PC-9 (cell line): ENCODE data around the gene ZNF154. TPM values are rescaled to one million over a fixed set of nuclear protein-coding genes. Genes with fewer than 3 reads are reported as not detected.

Source experiments
- BruUV-seq: library from RNA; stranded (reverse); fragments of 400-500 nt; replicated peaks from 2 replicates; lab custom pipeline; 2021; lab: Mats Ljungman, UMichigan
- CTCF ChIA-PET: fragments of 300-600 bp; sonication (Branson Sonifier 250); formaldehyde crosslinking; loops from one replicate; lab custom pipeline; 2022; ENCODE audit warnings: antibody characterized with exemption; lab: Charles Lee
- POLR2A ChIA-PET: fragments of 300-600 bp; sonication (Branson Sonifier 250); formaldehyde crosslinking; loops from one replicate; lab custom pipeline; 2022; ENCODE audit warnings: antibody characterized with exemption; ENCODE audit not compliant: unreplicated experiment; lab: Charles Lee
- DNase-seq, 2 experiments: peaks; one replicate each; pipeline versions ENCODE4 v3.0.0 to v3.0.0-alpha.2; 2015 to 2022; ENCODE audit warnings: mixed read lengths in 1 of 2
- H2AFZ ChIP-seq: fragments of 200-600 bp; sonication (generic); 2 replicates; pipeline ENCODE4 v1.8.1; 2017; ENCODE audit warnings: antibody characterized with exemption
- H3F3A ChIP-seq: fragments of 200-600 bp; sonication (generic); 2 replicates; pipeline ENCODE4 v1.8.1; 2017; ENCODE audit warnings: antibody characterized with exemption, mild to moderate bottlenecking, low read depth; ENCODE audit not compliant: insufficient read depth
- H3K27ac ChIP-seq: fragments of 200-600 bp; sonication (generic); 2 replicates; pipeline ENCODE4 v1.6.1; 2016; ENCODE audit warnings: mixed run types
- H3K27me3 ChIP-seq: fragments of 200-600 bp; sonication (generic); 2 replicates; pipeline ENCODE4 v1.6.1; 2016; ENCODE audit warnings: low read depth, mixed run types; ENCODE audit not compliant: insufficient read depth
- H3K36me3 ChIP-seq: fragments of 200-600 bp; sonication (generic); 2 replicates; pipeline ENCODE4 v1.6.1; 2016; ENCODE audit warnings: low read depth, mixed run types
- H3K4me1 ChIP-seq: fragments of 200-600 bp; sonication (generic); replicated peaks from 2 replicates; pipeline ENCODE4 v1.6.1; 2016; ENCODE audit warnings: mixed run types; ENCODE audit not compliant: insufficient read depth
- H3K4me2 ChIP-seq: fragments of 200-600 bp; sonication (generic); 2 replicates; pipeline ENCODE4 v1.6.1; 2017; ENCODE audit warnings: mixed run types
- H3K4me3 ChIP-seq: fragments of 200-600 bp; sonication (generic); 2 replicates; pipeline ENCODE4 v1.6.1; 2016; ENCODE audit warnings: mixed run types
- H3K79me2 ChIP-seq: fragments of 200-600 bp; sonication (generic); 2 replicates; pipeline ENCODE4 v1.6.1; 2017; ENCODE audit warnings: low read depth, mixed run types
- H3K9me2 ChIP-seq: fragments of 200-600 bp; sonication (generic); 2 replicates; pipeline ENCODE4 v1.8.1; 2017; ENCODE audit warnings: mild to moderate bottlenecking; ENCODE audit not compliant: insufficient read depth
- H3K9me3 ChIP-seq: fragments of 200-600 bp; sonication (generic); 2 replicates; pipeline ENCODE4 v1.8.1; 2016; ENCODE audit warnings: low read depth; ENCODE audit not compliant: insufficient read depth
- H4K20me1 ChIP-seq: fragments of 200-600 bp; sonication (generic); 2 replicates; pipeline ENCODE4 v1.8.1; 2017; ENCODE audit not compliant: insufficient read depth
- EZH2 ChIP-seq: fragments of 200-600 bp; sonication (generic); IDR thresholded peaks from 2 replicates; pipeline ENCODE4 v1.8.0; 2017; ENCODE audit warnings: antibody characterized with exemption, low read depth
- intact Hi-C: fragments of 100-400 bp; cut with micrococcal nuclease; formaldehyde crosslinking; loops from one replicate; pipeline ENCODE4 v1.10.0; 2022; ENCODE audit not compliant: unreplicated experiment
- total RNA-seq: library from RNA; stranded (reverse); gene quantifications from 2 replicates; pipeline ENCODE4 v1.2.3, GENCODE V29; 2021
- TF ChIP-seq, protein P1 (sequence below): fragments of 200-600 bp; sonication (generic); conservative IDR thresholded peaks from 2 replicates; pipeline ENCODE4 v1.6.1; 2017; ENCODE audit warnings: mixed run types, antibody characterized with exemption, mild to moderate bottlenecking, moderate library complexity

Gene ZNF154
- total RNA-seq, 1 experiment from 2014 or later, result 0.17 TPM

DNA sequence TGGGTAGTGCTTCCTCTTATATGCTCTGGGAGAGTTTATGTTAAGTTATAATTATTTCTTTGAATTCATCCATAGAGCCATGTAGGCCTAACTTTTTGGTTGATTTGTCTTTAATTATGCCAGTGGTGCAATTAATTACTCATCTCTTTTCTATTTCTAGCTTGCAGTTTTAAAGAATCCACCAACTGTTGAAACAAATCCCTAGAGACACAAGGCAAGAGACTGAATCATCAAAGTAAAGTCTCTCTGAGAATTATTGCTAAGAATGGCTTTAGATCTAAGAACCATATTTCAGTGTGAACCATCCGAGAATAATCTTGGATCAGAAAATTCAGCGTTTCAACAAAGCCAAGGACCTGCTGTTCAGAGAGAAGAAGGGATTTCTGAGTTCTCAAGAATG, 33.1 kb downstream of the ZNF154 start:
- Histone ChIP-seq H3K9me3 (peaks cover 7% of the 10 kb centered on the region), H3K9me2 (no peaks in the 10 kb centered on the region), H3K36me3 (no peaks in the 10 kb centered on the region), H3K79me2 (no peaks in the 10 kb centered on the region), H2AFZ (no peak overlapping the region), H3F3A (no peaks in the 10 kb centered on the region), H4K20me1 (no peaks in the 10 kb centered on the region), H3K4me2 (no peak overlapping the region), H3K27me3 (no peaks in the 10 kb centered on the region), H3K4me3 (no peak overlapping the region), H3K27ac (no peak overlapping the region), H3K4me1 (no peaks in the 10 kb centered on the region)
- ChIA-PET CTCF (no interaction called here), POLR2A (no interaction called here)
- no peak for TF ChIP-seq EZH2
- TF ChIP-seq, protein P1, sequence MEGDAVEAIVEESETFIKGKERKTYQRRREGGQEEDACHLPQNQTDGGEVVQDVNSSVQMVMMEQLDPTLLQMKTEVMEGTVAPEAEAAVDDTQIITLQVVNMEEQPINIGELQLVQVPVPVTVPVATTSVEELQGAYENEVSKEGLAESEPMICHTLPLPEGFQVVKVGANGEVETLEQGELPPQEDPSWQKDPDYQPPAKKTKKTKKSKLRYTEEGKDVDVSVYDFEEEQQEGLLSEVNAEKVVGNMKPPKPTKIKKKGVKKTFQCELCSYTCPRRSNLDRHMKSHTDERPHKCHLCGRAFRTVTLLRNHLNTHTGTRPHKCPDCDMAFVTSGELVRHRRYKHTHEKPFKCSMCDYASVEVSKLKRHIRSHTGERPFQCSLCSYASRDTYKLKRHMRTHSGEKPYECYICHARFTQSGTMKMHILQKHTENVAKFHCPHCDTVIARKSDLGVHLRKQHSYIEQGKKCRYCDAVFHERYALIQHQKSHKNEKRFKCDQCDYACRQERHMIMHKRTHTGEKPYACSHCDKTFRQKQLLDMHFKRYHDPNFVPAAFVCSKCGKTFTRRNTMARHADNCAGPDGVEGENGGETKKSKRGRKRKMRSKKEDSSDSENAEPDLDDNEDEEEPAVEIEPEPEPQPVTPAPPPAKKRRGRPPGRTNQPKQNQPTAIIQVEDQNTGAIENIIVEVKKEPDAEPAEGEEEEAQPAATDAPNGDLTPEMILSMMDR, result no peak
- no TSS peak for BruUV-seq
- no peak for DNase-seq
- intact Hi-C loops, result no loop called here

DNA sequence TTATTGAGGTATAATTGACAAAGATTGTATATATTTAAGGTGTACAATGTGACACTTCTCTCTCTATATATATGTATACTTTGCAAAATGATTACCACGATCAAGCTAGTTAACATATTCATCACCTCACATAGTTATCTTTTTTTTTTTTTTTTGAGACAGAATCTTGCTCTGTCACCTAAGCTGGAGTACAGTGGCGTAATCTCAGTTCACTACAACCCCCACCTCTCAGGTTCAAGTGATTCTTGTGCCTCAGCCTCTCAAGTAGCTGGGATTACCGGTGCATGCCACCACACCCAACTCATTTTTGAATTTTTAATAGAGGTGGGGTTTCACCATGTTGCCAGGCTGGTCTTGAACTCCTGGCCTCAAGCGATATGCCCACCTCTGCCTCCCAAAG, 36.5 kb downstream of the ZNF154 start:
- Histone ChIP-seq H3K4me2 (no peak overlapping the region), H4K20me1 (no peaks in the 10 kb centered on the region), H3K27me3 (peaks cover 9% of the 10 kb centered on the region), H3K9me3 (no peaks in the 10 kb centered on the region), H3K4me3 (no peak overlapping the region), H3K79me2 (no peaks in the 10 kb centered on the region), H3F3A (no peaks in the 10 kb centered on the region), H3K36me3 (no peaks in the 10 kb centered on the region), H3K27ac (no peak overlapping the region), H2AFZ (no peak overlapping the region), H3K4me1 (no peaks in the 10 kb centered on the region), H3K9me2 (no peaks in the 10 kb centered on the region)
- ChIA-PET POLR2A (interaction anchor here (0.6 kb wide), 1 partner anchor 8 kb away, joined by 5 read pairs; no protein-coding TSS in a partner anchor), CTCF (no interaction called here)
- no peak for DNase-seq
- no peak for TF ChIP-seq EZH2
- TF ChIP-seq, protein P1, result no peak
- intact Hi-C loops, result no loop called here
- no TSS peak for BruUV-seq

DNA sequence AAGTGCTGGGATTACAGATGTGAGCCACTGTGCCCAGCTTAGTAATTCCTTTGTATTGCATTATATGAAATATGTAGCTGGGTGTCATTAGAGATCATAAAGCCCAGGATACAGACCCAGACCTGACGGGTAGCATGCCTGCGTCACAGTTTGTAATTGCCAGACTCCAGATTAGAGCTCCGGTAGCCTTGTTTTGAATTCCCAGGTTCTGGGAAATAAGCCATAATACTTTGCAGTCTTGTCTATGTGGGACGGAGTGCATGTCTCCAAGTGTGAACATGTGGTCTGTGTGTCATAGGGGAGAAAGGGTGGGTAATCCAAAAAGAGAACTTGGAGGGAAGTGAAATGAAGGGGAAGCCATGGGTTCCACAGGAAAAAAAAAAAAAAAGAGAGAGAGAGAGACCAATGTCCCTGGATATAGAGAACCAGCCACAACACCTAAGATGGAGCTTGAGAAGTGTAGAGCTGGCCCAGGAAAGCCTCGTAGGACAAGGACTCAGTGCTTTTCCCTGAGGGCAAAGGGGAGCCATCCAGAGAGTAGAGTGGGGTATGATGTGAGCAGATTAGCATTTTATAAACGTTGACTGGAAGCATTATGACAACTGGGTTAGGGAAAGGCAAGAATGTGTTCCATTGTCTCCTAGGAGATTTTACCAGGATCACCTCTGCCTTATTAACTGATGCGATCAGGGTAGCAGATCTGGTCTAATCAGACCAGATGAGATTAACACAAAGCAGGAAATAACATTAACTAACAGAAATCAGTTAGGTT, 37.7 kb downstream of the ZNF154 start:
- DNase-seq, result no peak
- H3K4me3 ChIP-seq, result no peak overlapping the region
- no peaks in the 10 kb centered on the region for H4K20me1 ChIP-seq
- no peak overlapping the region for H3K4me2 ChIP-seq
- no peaks in the 10 kb centered on the region for H3K36me3 ChIP-seq
- no peaks in the 10 kb centered on the region for H3K4me1 ChIP-seq
- BruUV-seq, result no TSS peak
- no peak for TF ChIP-seq EZH2
- TF ChIP-seq, protein P1, result no peak
- H3K27ac ChIP-seq, result no peak overlapping the region
- no peaks in the 10 kb centered on the region for H3K9me3 ChIP-seq
- intact Hi-C loops, result no loop called here
- H3K79me2 ChIP-seq, result no peaks in the 10 kb centered on the region
- POLR2A ChIA-PET, result no interaction called here
- H3K9me2 ChIP-seq, result no peaks in the 10 kb centered on the region
- H3K27me3 ChIP-seq, result peaks cover 15% of the 10 kb centered on the region
- CTCF ChIA-PET, result no interaction called here
- H2AFZ ChIP-seq, result no peak overlapping the region
- H3F3A ChIP-seq, result no peaks in the 10 kb centered on the region
